H1 (cell line): ENCODE measurements around the gene HMGXB3. TPM values are rescaled to one million over a fixed set of nuclear protein-coding genes. Genes with fewer than 3 reads are reported as not detected.

ENCODE experiments used
- CTCF ChIA-PET: fragments of 300-600 bp; sonication (Branson Sonifier 250); formaldehyde crosslinking; loops from one replicate; lab custom pipeline; 2021; ENCODE audit not compliant: partially characterized antibody; lab: Charles Lee
- POLR2A ChIA-PET: fragments of 300-600 bp; sonication (Branson Sonifier 250); formaldehyde crosslinking; loops from one replicate; lab custom pipeline; 2021; ENCODE audit warnings: inconsistent platforms; ENCODE audit not compliant: partially characterized antibody; lab: Charles Lee
- DNase-seq, 2 experiments: peaks; one replicate each; pipeline versions ENCODE4 v3.0.0 to v3.0.0-alpha.2; 2010 to 2022; ENCODE audit warnings: low spot score in 2 of 2, low read depth in 1 of 2, mixed read lengths in 1 of 2
- FAIRE-seq: peaks from 2 replicates; lab custom pipeline; 2011; peaks lifted over from hg19 to GRCh38; lab: Jason Lieb, UNC
- H2AFZ ChIP-seq: 2 replicates; pipeline ENCODE4 v1.8.1; 2012; ENCODE audit warnings: low read length, inconsistent platforms
- H2AK5ac ChIP-seq: 2 replicates; pipeline ENCODE4 v1.6.1; 2013; ENCODE audit warnings: low read depth, low read length
- H2BK120ac ChIP-seq: replicated peaks from 2 replicates; pipeline ENCODE3; 2013; ENCODE audit warnings: low read depth, low read length, inconsistent platforms
- H2BK12ac ChIP-seq: 2 replicates; pipeline ENCODE4 v1.6.1; 2013; ENCODE audit warnings: low read depth, low read length
- H2BK15ac ChIP-seq: 2 replicates; pipeline ENCODE4 v1.6.1; 2013; ENCODE audit warnings: low read length
- H2BK20ac ChIP-seq: 2 replicates; pipeline ENCODE4 v1.6.1; 2013; ENCODE audit warnings: low read length
- H2BK5ac ChIP-seq: 2 replicates; pipeline ENCODE4 v1.6.1; 2013; ENCODE audit warnings: low read depth, low read length
- H3K14ac ChIP-seq: 2 replicates; pipeline ENCODE4 v1.6.1; 2013; ENCODE audit warnings: inconsistent platforms; ENCODE audit not compliant: insufficient read length
- H3K18ac ChIP-seq: 2 replicates; pipeline ENCODE4 v1.6.1; 2013; ENCODE audit warnings: low read length; ENCODE audit errors: extremely low read depth
- H3K23ac ChIP-seq: 2 replicates; pipeline ENCODE4 v1.6.1; 2013; ENCODE audit warnings: inconsistent platforms; ENCODE audit not compliant: insufficient read length
- H3K23me2 ChIP-seq: 2 replicates; pipeline ENCODE4 v1.6.1; 2013; ENCODE audit warnings: low read depth, low read length
- H3K27ac ChIP-seq: 2 replicates; pipeline ENCODE4 v1.6.1; 2011; ENCODE audit warnings: low read depth, low read length, inconsistent platforms
- H3K27me3 ChIP-seq, 4 experiments: replicated peaks in 1 of 4; 1 replicate in 1 of 4; 2 replicates in 3 of 4; pipeline versions ENCODE4 v1.6.1 to v1.8.1; 2011 to 2013; ENCODE audit warnings: low read length in 3 of 4, mild to moderate bottlenecking in 3 of 4, inconsistent platforms in 2 of 4, mixed read lengths in 2 of 4, moderate library complexity in 1 of 4; ENCODE audit not compliant: control insufficient read depth in 3 of 4, insufficient read depth in 3 of 4; ENCODE audit errors: extremely low read depth in 1 of 4
- H3K36me3 ChIP-seq, 4 experiments: 2 replicates each; pipeline versions ENCODE4 v1.6.1 to v1.8.1; 2011 to 2013; ENCODE audit warnings: mild to moderate bottlenecking in 4 of 4, low read length in 3 of 4, moderate library complexity in 2 of 4, control low read depth in 1 of 4, inconsistent platforms in 1 of 4; ENCODE audit not compliant: insufficient read depth in 4 of 4, control insufficient read depth in 2 of 4
- H3K4ac ChIP-seq: replicated peaks from 2 replicates; pipeline ENCODE3; 2013; ENCODE audit warnings: low read length, low read depth, mixed read lengths, inconsistent platforms; ENCODE audit not compliant: insufficient read length
- H3K4me1 ChIP-seq, 4 experiments: replicated peaks in 1 of 4; 1 replicate in 1 of 4; 2 replicates in 3 of 4; pipeline versions ENCODE4 v1.6.1 to v1.8.1; 2011 to 2013; ENCODE audit warnings: low read length in 3 of 4, inconsistent platforms in 2 of 4, mixed read lengths in 1 of 4; ENCODE audit not compliant: insufficient read depth in 4 of 4, control insufficient read depth in 3 of 4
- H3K4me2 ChIP-seq, 2 experiments: 2 replicates each; pipeline versions ENCODE4 v1.6.1 to v1.8.1; 2011 to 2013; ENCODE audit warnings: low read depth in 2 of 2, low read length in 2 of 2, control low read depth in 1 of 2, inconsistent platforms in 1 of 2, mild to moderate bottlenecking in 1 of 2; ENCODE audit not compliant: insufficient read depth in 1 of 2
- H3K4me3 ChIP-seq, 4 experiments: fragments of 200-600, 300-600 bp in 1 of 4; sonication (generic), shearing (Covaris generic), sonication (Bioruptor Twin) in 1 of 4; 2 replicates each; pipeline versions ENCODE4 v1.5.1 to v1.8.1; 2011 to 2016; ENCODE audit warnings: low read length in 4 of 4, low read depth in 3 of 4, control low read depth in 2 of 4, inconsistent platforms in 2 of 4, mild to moderate bottlenecking in 2 of 4, mixed read lengths in 1 of 4, moderate library complexity in 1 of 4; ENCODE audit not compliant: insufficient read depth in 2 of 4; ENCODE audit errors: extremely low read depth in 1 of 4
- H3K56ac ChIP-seq: replicated peaks from 2 replicates; pipeline ENCODE3; 2013; ENCODE audit warnings: low read depth, mild to moderate bottlenecking, mixed read lengths, low read length, inconsistent platforms; ENCODE audit not compliant: insufficient read length
- H3K79me1 ChIP-seq: 2 replicates; pipeline ENCODE4 v1.6.1; 2013; ENCODE audit warnings: low read depth, low read length, control low read depth
- H3K79me2 ChIP-seq, 2 experiments: 2 replicates each; pipeline versions ENCODE4 v1.6.1 to v1.8.1; 2012 to 2013; ENCODE audit warnings: low read length in 2 of 2, mild to moderate bottlenecking in 2 of 2, inconsistent platforms in 1 of 2; ENCODE audit not compliant: insufficient read depth in 2 of 2, control insufficient read depth in 1 of 2
- H3K9ac ChIP-seq, 4 experiments: replicated peaks in 1 of 4; 1 replicate in 1 of 4; 2 replicates in 3 of 4; pipeline versions ENCODE4 v1.6.1 to v1.8.1; 2011 to 2013; ENCODE audit warnings: low read depth in 3 of 4, low read length in 3 of 4, control low read depth in 2 of 4, mild to moderate bottlenecking in 2 of 4, moderate library complexity in 2 of 4, inconsistent platforms in 1 of 4; ENCODE audit errors: extremely low read depth in 1 of 4
- H3K9me3 ChIP-seq, 2 experiments: 2 replicates each; pipeline versions ENCODE4 v1.6.1 to v1.8.1; 2012 to 2013; ENCODE audit warnings: mild to moderate bottlenecking in 2 of 2, moderate library complexity in 2 of 2, control low read depth in 1 of 2, inconsistent platforms in 1 of 2, low read depth in 1 of 2, low read length in 1 of 2, mixed read lengths in 1 of 2; ENCODE audit not compliant: insufficient read depth in 2 of 2
- H4K20me1 ChIP-seq, 2 experiments: replicated peaks in 1 of 2; 2 replicates each; pipeline versions ENCODE3 to v1.8.1; 2011 to 2013; ENCODE audit warnings: inconsistent platforms in 2 of 2, low read length in 2 of 2, mild to moderate bottlenecking in 1 of 2; ENCODE audit not compliant: insufficient read depth in 2 of 2, control insufficient read depth in 1 of 2
- H4K5ac ChIP-seq: 2 replicates; pipeline ENCODE4 v1.6.1; 2013; ENCODE audit warnings: low read length, low read depth, mixed read lengths, inconsistent platforms; ENCODE audit not compliant: insufficient read length
- H4K8ac ChIP-seq: 2 replicates; pipeline ENCODE4 v1.8.0; 2013; ENCODE audit warnings: mild to moderate bottlenecking, moderate library complexity, low read length, inconsistent platforms; ENCODE audit not compliant: insufficient read depth; ENCODE audit errors: extremely low read depth
- H4K91ac ChIP-seq: replicated peaks from 2 replicates; pipeline ENCODE3; 2013; ENCODE audit warnings: low read length, mixed read lengths, inconsistent platforms; ENCODE audit not compliant: insufficient read length
- HDAC2 ChIP-seq, 2 experiments: fragments of 300-600 bp in 1 of 2; sonication (generic) in 1 of 2; IDR thresholded peaks; 2 replicates each; pipeline ENCODE4 v1.6.1; 2011 to 2012; ENCODE audit warnings: low read depth in 2 of 2, low read length in 2 of 2, mild to moderate bottlenecking in 2 of 2, moderate library complexity in 2 of 2, borderline replicate concordance in 1 of 2, inconsistent platforms in 1 of 2
- KDM1A ChIP-seq: fragments of 200-600, 300-600 bp; sonication (generic); IDR thresholded peaks from 2 replicates; pipeline ENCODE4 v1.7.1; 2016; ENCODE audit warnings: mild to moderate bottlenecking, low read length, borderline replicate concordance
- WGBS, 2 experiments: shearing (Covaris generic) in 1 of 2; methylation state at CpG; one replicate each; pipeline versions ENCODE4 v1.1.6 to v1.1.7; 2013 to 2015; ENCODE audit warnings: low lambda C conversion rate in 2 of 2, mixed read lengths in 2 of 2, inconsistent platforms in 1 of 2, low coverage in 1 of 2, missing lambda C conversion rate in 1 of 2; ENCODE audit not compliant: insufficient replicate concordance in 2 of 2, insufficient coverage in 1 of 2, insufficient read length in 1 of 2; ENCODE audit errors: extremely low coverage in 1 of 2, missing lambda C conversion rate in 1 of 2; 5-methylcytosine and 5-hydroxymethylcytosine counted together
- polyA plus RNA-seq, 7 experiments: library from polyadenylated mRNA; depleted of rRNA in 3 of 7; stranded (reverse) in 5 of 7; unstranded in 2 of 7; fragments of >200 nt in 5 of 7; fragments of 200-250 nt in 2 of 7; gene quantifications; 1 replicate in 5 of 7; 2 replicates in 1 of 7; 4 replicates in 1 of 7; pipeline versions ENCODE4 v1.2.1 to v1.2.3, GENCODE V29; 2011 to 2013; ENCODE audit warnings: missing spikeins in 2 of 7, mixed read lengths in 2 of 7
- total RNA-seq: library from RNA; stranded (reverse); fragmentation: NEBNext Ultra II Directional; extraction: Animal tissue kit (Norgen Biotek cat#: 25700); gene quantifications from 2 replicates; pipeline ENCODE4 v1.2.1, GENCODE V29; 2021
- TF ChIP-seq, protein P1 (sequence below), 3 experiments: IDR thresholded peaks; 1 replicate in 2 of 3; 2 replicates in 1 of 3; pipeline versions ENCODE4 v1.5.1 to v1.6.1; 2011; ENCODE audit warnings: low read length in 3 of 3, mild to moderate bottlenecking in 3 of 3, inconsistent platforms in 2 of 3, low read depth in 1 of 3, moderate library complexity in 1 of 3; ENCODE audit not compliant: insufficient read depth in 1 of 3; ENCODE audit errors: control extremely low read depth in 1 of 3

Gene HMGXB3
- total and polyA plus RNA-seq, 2 of the 8 experiments (the other 6 are each of a cell fraction or from before 2014, with no cell fraction given): 26.8 to 28.0 TPM

GRCh38 chr5:150077996-150078801 lies 77.7 kb downstream of the HMGXB3 start:
- DNase-seq: peak in 1 of 2 experiments; percentile 24
- Histone ChIP-seq H2BK12ac (no peak overlapping the region), H3K4me1 (peaks cover 0 to 6% (median 1%) of the 10 kb centered on the region in 4 experiments; a peak in 5 of 7 replicates), H3K56ac (no peak overlapping the region), H3K4me3 (no peak overlapping the region), H3K36me3 (no peaks in the 10 kb centered on the region), H2BK120ac (no peak overlapping the region), H3K14ac (no peak overlapping the region), H4K8ac (no peak overlapping the region), H3K23ac (no peak overlapping the region), H4K5ac (no peak overlapping the region), H3K79me2 (no peaks in the 10 kb centered on the region), H3K27me3 (no peaks in the 10 kb centered on the region), H3K4me2 (no peak overlapping the region), H4K20me1 (no peaks in the 10 kb centered on the region), H3K27ac (no peak overlapping the region), H3K4ac (no peak overlapping the region), H3K18ac (no peak overlapping the region), H4K91ac (no peak overlapping the region), H3K9me3 (no peaks in the 10 kb centered on the region), H3K23me2 (no peaks in the 10 kb centered on the region; the same call in 1 of the 2 replicates), H3K79me1 (no peaks in the 10 kb centered on the region), H2BK5ac (no peak overlapping the region), H2AFZ (no peak overlapping the region), H2AK5ac (no peak overlapping the region), H3K9ac (no peak overlapping the region), H2BK20ac (no peak overlapping the region), H2BK15ac (no peak overlapping the region)
- POLR2A ChIA-PET: interaction anchor here (0.8 to 2.0 kb wide), 2 partner anchors 8 to 12 kb away, joined by 4 to 6 read pairs; partner anchors contain the start of gene CSF1R
- FAIRE-seq: no peak
- TF ChIP-seq, protein P1, sequence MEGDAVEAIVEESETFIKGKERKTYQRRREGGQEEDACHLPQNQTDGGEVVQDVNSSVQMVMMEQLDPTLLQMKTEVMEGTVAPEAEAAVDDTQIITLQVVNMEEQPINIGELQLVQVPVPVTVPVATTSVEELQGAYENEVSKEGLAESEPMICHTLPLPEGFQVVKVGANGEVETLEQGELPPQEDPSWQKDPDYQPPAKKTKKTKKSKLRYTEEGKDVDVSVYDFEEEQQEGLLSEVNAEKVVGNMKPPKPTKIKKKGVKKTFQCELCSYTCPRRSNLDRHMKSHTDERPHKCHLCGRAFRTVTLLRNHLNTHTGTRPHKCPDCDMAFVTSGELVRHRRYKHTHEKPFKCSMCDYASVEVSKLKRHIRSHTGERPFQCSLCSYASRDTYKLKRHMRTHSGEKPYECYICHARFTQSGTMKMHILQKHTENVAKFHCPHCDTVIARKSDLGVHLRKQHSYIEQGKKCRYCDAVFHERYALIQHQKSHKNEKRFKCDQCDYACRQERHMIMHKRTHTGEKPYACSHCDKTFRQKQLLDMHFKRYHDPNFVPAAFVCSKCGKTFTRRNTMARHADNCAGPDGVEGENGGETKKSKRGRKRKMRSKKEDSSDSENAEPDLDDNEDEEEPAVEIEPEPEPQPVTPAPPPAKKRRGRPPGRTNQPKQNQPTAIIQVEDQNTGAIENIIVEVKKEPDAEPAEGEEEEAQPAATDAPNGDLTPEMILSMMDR (IDR thresholded peaks at IDR 0.05; ENCODE audit: control extremely low read depth in 1 of 3, insufficient read depth in 1 of 3, low read depth in 1 of 3, low read length in 3 of 3): no peak
- no peak for TF ChIP-seq HDAC2 (IDR thresholded peaks at IDR 0.05; ENCODE audit: borderline replicate concordance in 1 of 2, low read depth in 2 of 2, low read length in 2 of 2)
- peak; percentile 63; the same call in 1 of the 2 replicates for TF ChIP-seq KDM1A
- 91% methylated on average over 8 of the region's 8 CpGs; no CpG with 5 or more reads in 1 of the 2 experiments for whole genome bisulfite sequencing, 2 experiments
- CTCF ChIA-PET: interaction anchor here (0.6 to 4.8 kb wide), 7 partner anchors 12 to 565 kb away, joined by 3 to 20 read pairs (median 5); no protein-coding TSS in a partner anchor
